H9 (cell line): ENCODE results near the gene TTC31. TPM values are rescaled to one million over a fixed set of nuclear protein-coding genes. Genes with fewer than 3 reads are reported as not detected.
A peak's percentile ranks its signal among the peaks of the same experiment; 100 is the strongest.

Experiments
- DNase-seq: peaks from one replicate; pipeline ENCODE4 v3.0.0-alpha.2; 2017
- H2AFZ ChIP-seq: one replicate; pipeline ENCODE4 v1.6.1; 2013; ENCODE audit warnings: mild to moderate bottlenecking, low read length, control low read depth, moderate library complexity
- H2AK5ac ChIP-seq: 2 replicates; pipeline ENCODE4 v1.6.1; 2013; ENCODE audit warnings: low read length, control low read depth, mixed read lengths; ENCODE audit not compliant: insufficient read length
- H2BK120ac ChIP-seq: one replicate; pipeline ENCODE4 v1.6.1; 2013; ENCODE audit warnings: low read depth, mild to moderate bottlenecking, low read length, control low read depth, inconsistent platforms; ENCODE audit not compliant: poor library complexity, severe bottlenecking
- H2BK12ac ChIP-seq: 2 replicates; pipeline ENCODE4 v1.6.1; 2013; ENCODE audit warnings: low read length, control low read depth, mixed read lengths, low read depth; ENCODE audit not compliant: insufficient read length
- H2BK15ac ChIP-seq: 2 replicates; pipeline ENCODE4 v1.6.1; 2013; ENCODE audit warnings: low read depth, low read length, control low read depth
- H2BK20ac ChIP-seq: one replicate; pipeline ENCODE4 v1.6.1; 2013; ENCODE audit warnings: low read depth, mild to moderate bottlenecking, low read length, control low read depth, inconsistent platforms; ENCODE audit not compliant: poor library complexity, severe bottlenecking
- H2BK5ac ChIP-seq: 2 replicates; pipeline ENCODE4 v1.6.1; 2013; ENCODE audit warnings: low read length, control low read depth, mixed read lengths; ENCODE audit not compliant: insufficient read length
- H3K14ac ChIP-seq: 2 replicates; pipeline ENCODE4 v1.6.1; 2013; ENCODE audit warnings: low read length, control low read depth; ENCODE audit not compliant: insufficient read depth
- H3K18ac ChIP-seq: 2 replicates; pipeline ENCODE4 v1.6.1; 2013; ENCODE audit warnings: low read depth, mild to moderate bottlenecking, mixed read lengths, low read length, control low read depth; ENCODE audit not compliant: insufficient read length
- H3K23ac ChIP-seq: 2 replicates; pipeline ENCODE4 v1.6.1; 2013; ENCODE audit warnings: low read length, control low read depth, mixed read lengths, low read depth; ENCODE audit not compliant: insufficient read length
- H3K23me2 ChIP-seq: 2 replicates; pipeline ENCODE4 v1.6.1; 2013; ENCODE audit warnings: low read depth, mild to moderate bottlenecking, mixed read lengths, low read length, control low read depth; ENCODE audit not compliant: insufficient read length, poor library complexity, severe bottlenecking
- H3K27ac ChIP-seq: 2 replicates; pipeline ENCODE4 v1.5.1; 2013; ENCODE audit warnings: low read length, control low read depth, mixed read lengths, low read depth; ENCODE audit not compliant: insufficient read length
- H3K27me3 ChIP-seq: 2 replicates; pipeline ENCODE4 v1.6.1; 2013; ENCODE audit warnings: low read length, control low read depth, inconsistent platforms; ENCODE audit not compliant: insufficient read depth
- H3K4ac ChIP-seq: 2 replicates; pipeline ENCODE4 v1.6.1; 2013; ENCODE audit warnings: low read depth, mild to moderate bottlenecking, control low read depth, inconsistent platforms, low read length, moderate library complexity
- H3K4me1 ChIP-seq: 2 replicates; pipeline ENCODE4 v1.6.1; 2013; ENCODE audit warnings: low read length, control low read depth, inconsistent platforms; ENCODE audit not compliant: insufficient read depth
- H3K4me2 ChIP-seq: 2 replicates; pipeline ENCODE4 v1.6.1; 2013; ENCODE audit warnings: low read length, control low read depth, mixed read lengths; ENCODE audit not compliant: insufficient read length, insufficient read depth
- H3K56ac ChIP-seq: 2 replicates; pipeline ENCODE4 v1.6.1; 2013; ENCODE audit warnings: low read depth, mild to moderate bottlenecking, mixed read lengths, low read length, control low read depth; ENCODE audit not compliant: insufficient read length
- H3K79me1 ChIP-seq: 2 replicates; pipeline ENCODE4 v1.6.1; 2013; ENCODE audit warnings: low read depth, mild to moderate bottlenecking, moderate library complexity, low read length, control low read depth, inconsistent platforms; ENCODE audit not compliant: insufficient read depth, poor library complexity, severe bottlenecking
- H3K79me2 ChIP-seq: 2 replicates; pipeline ENCODE4 v1.6.1; 2013; ENCODE audit warnings: low read length, control low read depth, inconsistent platforms; ENCODE audit not compliant: insufficient read depth
- H3K9ac ChIP-seq: 2 replicates; pipeline ENCODE4 v1.6.1; 2013; ENCODE audit warnings: low read length, control low read depth, mixed read lengths; ENCODE audit not compliant: insufficient read length; ENCODE audit errors: extremely low read depth
- H3K9me3 ChIP-seq: one replicate; pipeline ENCODE4 v1.6.1; 2013; ENCODE audit warnings: low read depth, low read length, inconsistent platforms; ENCODE audit not compliant: control insufficient read depth
- H3T11ph ChIP-seq: one replicate; pipeline ENCODE4 v1.6.1; 2013; ENCODE audit warnings: mild to moderate bottlenecking, low read length, control low read depth, inconsistent platforms
- H4K20me1 ChIP-seq: one replicate; pipeline ENCODE4 v1.6.1; 2013; ENCODE audit not compliant: control insufficient read depth, insufficient read length, insufficient read depth
- H4K5ac ChIP-seq: 2 replicates; pipeline ENCODE4 v1.6.1; 2013; ENCODE audit warnings: low read depth, mild to moderate bottlenecking, mixed read lengths, low read length, control low read depth; ENCODE audit not compliant: insufficient read length
- H4K8ac ChIP-seq: replicated peaks from 2 replicates; pipeline ENCODE4 v1.6.1; 2013; ENCODE audit warnings: low read length, control low read depth, mixed read lengths, low read depth; ENCODE audit not compliant: insufficient read length
- H4K91ac ChIP-seq: 2 replicates; pipeline ENCODE4 v1.6.1; 2013; ENCODE audit warnings: low read depth, mild to moderate bottlenecking, moderate library complexity, mixed read lengths, low read length, control low read depth; ENCODE audit not compliant: insufficient read length
- H3K27ac Mint-ChIP-seq, 3 experiments: 2 replicates in 2 of 3; 3 replicates in 1 of 3; pipeline ENCODE4 v1.8.0; 2020 to 2021; ENCODE audit warnings: mixed read lengths in 3 of 3, mild to moderate bottlenecking in 1 of 3, moderate library complexity in 1 of 3
- H3K27me3 Mint-ChIP-seq: 2 replicates; pipeline ENCODE4 v1.8.0; 2021; ENCODE audit warnings: low read depth, mild to moderate bottlenecking, moderate library complexity, mixed read lengths
- H3K36me3 Mint-ChIP-seq, 3 experiments: 2 replicates in 2 of 3; 3 replicates in 1 of 3; pipeline ENCODE4 v1.8.0; 2020 to 2021; ENCODE audit warnings: low read depth in 3 of 3, mixed read lengths in 3 of 3; ENCODE audit not compliant: insufficient read depth in 1 of 3
- H3K4me1 Mint-ChIP-seq, 2 experiments: 2 replicates each; pipeline ENCODE4 v1.8.0; 2020; ENCODE audit warnings: mixed read lengths in 2 of 2
- H3K4me3 Mint-ChIP-seq, 2 experiments: 2 replicates in 1 of 2; 3 replicates in 1 of 2; pipeline ENCODE4 v1.8.0; 2020 to 2021; ENCODE audit warnings: mild to moderate bottlenecking in 2 of 2, mixed read lengths in 2 of 2, moderate library complexity in 1 of 2
- H3K9me3 Mint-ChIP-seq, 2 experiments: 2 replicates in 1 of 2; 3 replicates in 1 of 2; pipeline ENCODE4 v1.8.0; 2020; ENCODE audit warnings: mild to moderate bottlenecking in 2 of 2, mixed read lengths in 2 of 2, moderate library complexity in 1 of 2
- WGBS: extraction: QIAGEN DNeasy Blood & Tissue Kit; methylation state at CpG from one replicate; pipeline ENCODE4 v1.1.7; 2013; ENCODE audit warnings: missing lambda C conversion rate, low lambda C conversion rate, mixed read lengths; ENCODE audit not compliant: insufficient read length; ENCODE audit errors: extremely low coverage; 5-methylcytosine and 5-hydroxymethylcytosine counted together
- total RNA-seq: library from RNA; stranded (reverse); gene quantifications from 2 replicates; pipeline ENCODE4 v1.2.1, GENCODE V29; 2021
- TF ChIP-seq, protein P1 (sequence below): fragments of 200-600 bp; sonication (generic); conservative IDR thresholded peaks from 3 replicates; pipeline ENCODE4 v1.8.0; 2021; ENCODE audit warnings: antibody characterized with exemption, mild to moderate bottlenecking

Gene TTC31
- total RNA-seq, 1 experiment from 2014 or later, result 33.3 TPM

DNA sequence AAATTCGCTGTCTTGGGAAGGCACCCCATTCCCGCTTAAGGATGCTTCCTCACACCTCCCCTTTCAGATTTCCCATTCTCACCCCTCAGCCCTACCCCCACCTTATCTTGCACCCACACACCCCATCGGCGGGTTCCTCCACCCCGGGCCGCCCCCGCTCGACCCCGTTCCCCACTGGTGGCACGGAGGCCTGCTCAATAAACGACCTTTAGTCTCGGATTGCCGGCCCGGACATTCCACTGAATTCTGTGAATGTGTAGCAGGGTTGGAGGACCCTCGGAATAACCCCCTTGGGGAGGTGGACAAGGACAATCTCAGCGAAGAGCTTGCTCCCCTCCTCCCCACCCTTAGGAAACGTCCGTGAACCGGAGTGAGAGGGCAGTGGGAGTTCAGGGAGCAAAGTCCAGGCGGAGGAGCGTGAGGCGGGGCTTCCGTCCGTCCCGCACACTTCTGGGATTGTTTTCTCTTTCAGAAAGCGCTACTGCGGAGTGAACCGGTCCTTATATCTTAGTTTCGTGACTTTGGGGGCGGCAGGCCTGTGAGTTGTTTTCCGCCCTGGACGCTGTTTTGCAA, 19.4 kb downstream of the TTC31 start:
- WGBS, result no CpG with 5 or more reads among the region's 32 CpGs

More for the DNA sequence above, 19.4 kb downstream of the TTC31 start:
- Histone ChIP-seq H3K14ac (no peak overlapping the region), H3T11ph (no peak overlapping the region), H4K20me1 (no peaks in the 10 kb centered on the region), H2AK5ac (no peak overlapping the region), H3K23ac (no peak overlapping the region), H2BK120ac (no peak overlapping the region), H2AFZ (no peak overlapping the region), H3K23me2 (peaks cover 41% of the 10 kb centered on the region), H3K4ac (no peak overlapping the region), H4K5ac (no peak overlapping the region), H4K91ac (no peak overlapping the region), H3K9ac (no peak overlapping the region), H3K79me1 (no peaks in the 10 kb centered on the region), H2BK5ac (no peak overlapping the region), H3K9me3 (no peaks in the 10 kb centered on the region), H3K18ac (no peak overlapping the region), H3K27ac (no peak overlapping the region), H2BK15ac (no peak overlapping the region), H3K56ac (no peak overlapping the region), H3K79me2 (no peaks in the 10 kb centered on the region), H3K27me3 (peaks cover 80% of the 10 kb centered on the region), H3K4me1 (peaks cover 4% of the 10 kb centered on the region; the same call in 1 of the 2 replicates), H4K8ac (no peak overlapping the region), H2BK12ac (no peak overlapping the region), H2BK20ac (no peak overlapping the region), H3K4me2 (peak overlapping the region; percentile 54)
- H3K4me3 Mint-ChIP-seq, result peak overlapping the region; percentile 72 to 85
- peaks cover 87% of the 10 kb centered on the region for H3K27me3 Mint-ChIP-seq
- TF ChIP-seq, protein P1, sequence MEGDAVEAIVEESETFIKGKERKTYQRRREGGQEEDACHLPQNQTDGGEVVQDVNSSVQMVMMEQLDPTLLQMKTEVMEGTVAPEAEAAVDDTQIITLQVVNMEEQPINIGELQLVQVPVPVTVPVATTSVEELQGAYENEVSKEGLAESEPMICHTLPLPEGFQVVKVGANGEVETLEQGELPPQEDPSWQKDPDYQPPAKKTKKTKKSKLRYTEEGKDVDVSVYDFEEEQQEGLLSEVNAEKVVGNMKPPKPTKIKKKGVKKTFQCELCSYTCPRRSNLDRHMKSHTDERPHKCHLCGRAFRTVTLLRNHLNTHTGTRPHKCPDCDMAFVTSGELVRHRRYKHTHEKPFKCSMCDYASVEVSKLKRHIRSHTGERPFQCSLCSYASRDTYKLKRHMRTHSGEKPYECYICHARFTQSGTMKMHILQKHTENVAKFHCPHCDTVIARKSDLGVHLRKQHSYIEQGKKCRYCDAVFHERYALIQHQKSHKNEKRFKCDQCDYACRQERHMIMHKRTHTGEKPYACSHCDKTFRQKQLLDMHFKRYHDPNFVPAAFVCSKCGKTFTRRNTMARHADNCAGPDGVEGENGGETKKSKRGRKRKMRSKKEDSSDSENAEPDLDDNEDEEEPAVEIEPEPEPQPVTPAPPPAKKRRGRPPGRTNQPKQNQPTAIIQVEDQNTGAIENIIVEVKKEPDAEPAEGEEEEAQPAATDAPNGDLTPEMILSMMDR, result no peak
- H3K4me1 Mint-ChIP-seq, result peaks cover 59 to 71% of the 10 kb centered on the region in 2 experiments
- peaks cover 2 to 5% of the 10 kb centered on the region in 2 experiments; a peak in 4 of 5 replicates for H3K9me3 Mint-ChIP-seq
- DNase-seq, result no peak
- no peak overlapping the region for H3K27ac Mint-ChIP-seq
- peaks cover 24 to 33% (median 26%) of the 10 kb centered on the region in 3 experiments for H3K36me3 Mint-ChIP-seq
